HEK293 (cell line): ENCODE measurements around the gene TEKTIP1.

Experiments used
- ZBTB26 ChIP-seq: fragments of 450-650 bp; formaldehyde crosslinking; optimal IDR thresholded peaks from 2 replicates; pipeline ENCODE3; 2016; ENCODE audit warnings: missing biosample characterization, mild to moderate bottlenecking, missing genetic modification characterization
- ZNF324 ChIP-seq: fragments of 450-650 bp; formaldehyde crosslinking; IDR thresholded peaks from 2 replicates; pipeline ENCODE4 v1.5.1; 2016; ENCODE audit warnings: missing biosample characterization, missing genetic modification characterization
- ZNF416 ChIP-seq: fragments of 450-650 bp; formaldehyde crosslinking; IDR thresholded peaks from 2 replicates; pipeline ENCODE4 v1.5.1; 2016; ENCODE audit warnings: missing biosample characterization, missing genetic modification characterization
- ZNF530 ChIP-seq: fragments of 450-650 bp; formaldehyde crosslinking; IDR thresholded peaks from 2 replicates; pipeline ENCODE4 v1.5.1; 2016; ENCODE audit warnings: low read depth, missing biosample characterization, missing genetic modification characterization
- TF ChIP-seq, protein P1 (sequence below): fragments of 450-650 bp; formaldehyde crosslinking; IDR thresholded peaks from 2 replicates; pipeline ENCODE4 v1.5.1; 2016; ENCODE audit warnings: missing biosample characterization, missing genetic modification characterization, borderline replicate concordance
- TF ChIP-seq, protein P2 (sequence below): fragments of 450-650 bp; formaldehyde crosslinking; IDR thresholded peaks from 2 replicates; pipeline ENCODE4 v1.5.1; 2016; ENCODE audit warnings: missing biosample characterization, missing genetic modification characterization
- TF ChIP-seq, protein P3 (sequence below): fragments of 450-650 bp; formaldehyde crosslinking; conservative IDR thresholded peaks from 2 replicates; pipeline ENCODE4 v1.5.1; 2016; ENCODE audit warnings: low read depth, missing biosample characterization, missing genetic modification characterization

DNA sequence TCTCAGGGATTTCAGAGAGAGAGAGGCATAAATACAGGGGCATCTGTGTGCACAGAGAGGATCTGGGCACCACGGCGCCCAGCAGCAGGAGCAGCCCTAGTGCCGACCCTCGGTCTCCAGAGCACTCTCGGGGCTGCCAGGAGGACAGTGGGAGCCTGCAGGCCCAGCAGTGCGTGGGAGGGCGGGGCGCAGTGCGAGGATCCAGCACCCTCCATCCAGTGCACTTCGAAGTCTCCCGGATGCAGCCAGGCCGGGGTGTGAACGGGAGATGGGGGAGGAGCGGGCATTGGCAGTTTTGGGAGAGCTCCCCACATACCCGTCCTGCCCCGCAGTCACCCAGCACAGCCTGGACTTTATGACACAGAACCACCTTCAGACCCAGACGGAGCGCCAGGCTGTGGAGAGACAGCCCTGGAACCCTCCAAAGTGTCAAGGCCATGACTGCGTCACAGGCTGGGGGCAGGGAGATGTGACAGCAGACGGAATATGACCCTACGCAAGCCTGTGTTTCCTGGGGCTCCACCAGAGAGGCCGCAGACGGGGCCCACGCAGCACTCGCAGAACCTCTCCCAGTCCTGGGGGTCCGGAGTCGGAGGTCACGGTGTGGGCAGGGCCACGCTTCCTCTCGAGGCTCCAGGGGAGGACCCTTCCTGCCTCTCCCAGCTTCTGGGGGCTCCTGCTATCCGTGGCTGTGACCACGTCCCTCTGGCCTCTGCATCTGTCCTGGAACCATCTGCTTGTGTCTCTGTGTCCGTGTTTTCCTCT, 14.7 kb upstream of the TEKTIP1 start:
- TF ChIP-seq, protein P1, sequence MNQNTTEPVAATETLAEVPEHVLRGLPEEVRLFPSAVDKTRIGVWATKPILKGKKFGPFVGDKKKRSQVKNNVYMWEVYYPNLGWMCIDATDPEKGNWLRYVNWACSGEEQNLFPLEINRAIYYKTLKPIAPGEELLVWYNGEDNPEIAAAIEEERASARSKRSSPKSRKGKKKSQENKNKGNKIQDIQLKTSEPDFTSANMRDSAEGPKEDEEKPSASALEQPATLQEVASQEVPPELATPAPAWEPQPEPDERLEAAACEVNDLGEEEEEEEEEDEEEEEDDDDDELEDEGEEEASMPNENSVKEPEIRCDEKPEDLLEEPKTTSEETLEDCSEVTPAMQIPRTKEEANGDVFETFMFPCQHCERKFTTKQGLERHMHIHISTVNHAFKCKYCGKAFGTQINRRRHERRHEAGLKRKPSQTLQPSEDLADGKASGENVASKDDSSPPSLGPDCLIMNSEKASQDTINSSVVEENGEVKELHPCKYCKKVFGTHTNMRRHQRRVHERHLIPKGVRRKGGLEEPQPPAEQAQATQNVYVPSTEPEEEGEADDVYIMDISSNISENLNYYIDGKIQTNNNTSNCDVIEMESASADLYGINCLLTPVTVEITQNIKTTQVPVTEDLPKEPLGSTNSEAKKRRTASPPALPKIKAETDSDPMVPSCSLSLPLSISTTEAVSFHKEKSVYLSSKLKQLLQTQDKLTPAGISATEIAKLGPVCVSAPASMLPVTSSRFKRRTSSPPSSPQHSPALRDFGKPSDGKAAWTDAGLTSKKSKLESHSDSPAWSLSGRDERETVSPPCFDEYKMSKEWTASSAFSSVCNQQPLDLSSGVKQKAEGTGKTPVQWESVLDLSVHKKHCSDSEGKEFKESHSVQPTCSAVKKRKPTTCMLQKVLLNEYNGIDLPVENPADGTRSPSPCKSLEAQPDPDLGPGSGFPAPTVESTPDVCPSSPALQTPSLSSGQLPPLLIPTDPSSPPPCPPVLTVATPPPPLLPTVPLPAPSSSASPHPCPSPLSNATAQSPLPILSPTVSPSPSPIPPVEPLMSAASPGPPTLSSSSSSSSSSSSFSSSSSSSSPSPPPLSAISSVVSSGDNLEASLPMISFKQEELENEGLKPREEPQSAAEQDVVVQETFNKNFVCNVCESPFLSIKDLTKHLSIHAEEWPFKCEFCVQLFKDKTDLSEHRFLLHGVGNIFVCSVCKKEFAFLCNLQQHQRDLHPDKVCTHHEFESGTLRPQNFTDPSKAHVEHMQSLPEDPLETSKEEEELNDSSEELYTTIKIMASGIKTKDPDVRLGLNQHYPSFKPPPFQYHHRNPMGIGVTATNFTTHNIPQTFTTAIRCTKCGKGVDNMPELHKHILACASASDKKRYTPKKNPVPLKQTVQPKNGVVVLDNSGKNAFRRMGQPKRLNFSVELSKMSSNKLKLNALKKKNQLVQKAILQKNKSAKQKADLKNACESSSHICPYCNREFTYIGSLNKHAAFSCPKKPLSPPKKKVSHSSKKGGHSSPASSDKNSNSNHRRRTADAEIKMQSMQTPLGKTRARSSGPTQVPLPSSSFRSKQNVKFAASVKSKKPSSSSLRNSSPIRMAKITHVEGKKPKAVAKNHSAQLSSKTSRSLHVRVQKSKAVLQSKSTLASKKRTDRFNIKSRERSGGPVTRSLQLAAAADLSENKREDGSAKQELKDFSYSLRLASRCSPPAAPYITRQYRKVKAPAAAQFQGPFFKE (tag by site-specific recombination): no peak
- TF ChIP-seq ZNF324 (tag by site-specific recombination) (no peak), ZNF530 (tag by site-specific recombination) (no peak), ZBTB26 (tag by site-specific recombination) (no peak), ZNF416 (tag by site-specific recombination) (no peak)
- TF ChIP-seq, protein P2, sequence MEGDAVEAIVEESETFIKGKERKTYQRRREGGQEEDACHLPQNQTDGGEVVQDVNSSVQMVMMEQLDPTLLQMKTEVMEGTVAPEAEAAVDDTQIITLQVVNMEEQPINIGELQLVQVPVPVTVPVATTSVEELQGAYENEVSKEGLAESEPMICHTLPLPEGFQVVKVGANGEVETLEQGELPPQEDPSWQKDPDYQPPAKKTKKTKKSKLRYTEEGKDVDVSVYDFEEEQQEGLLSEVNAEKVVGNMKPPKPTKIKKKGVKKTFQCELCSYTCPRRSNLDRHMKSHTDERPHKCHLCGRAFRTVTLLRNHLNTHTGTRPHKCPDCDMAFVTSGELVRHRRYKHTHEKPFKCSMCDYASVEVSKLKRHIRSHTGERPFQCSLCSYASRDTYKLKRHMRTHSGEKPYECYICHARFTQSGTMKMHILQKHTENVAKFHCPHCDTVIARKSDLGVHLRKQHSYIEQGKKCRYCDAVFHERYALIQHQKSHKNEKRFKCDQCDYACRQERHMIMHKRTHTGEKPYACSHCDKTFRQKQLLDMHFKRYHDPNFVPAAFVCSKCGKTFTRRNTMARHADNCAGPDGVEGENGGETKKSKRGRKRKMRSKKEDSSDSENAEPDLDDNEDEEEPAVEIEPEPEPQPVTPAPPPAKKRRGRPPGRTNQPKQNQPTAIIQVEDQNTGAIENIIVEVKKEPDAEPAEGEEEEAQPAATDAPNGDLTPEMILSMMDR (tag by site-specific recombination): no peak
- TF ChIP-seq, protein P3, sequence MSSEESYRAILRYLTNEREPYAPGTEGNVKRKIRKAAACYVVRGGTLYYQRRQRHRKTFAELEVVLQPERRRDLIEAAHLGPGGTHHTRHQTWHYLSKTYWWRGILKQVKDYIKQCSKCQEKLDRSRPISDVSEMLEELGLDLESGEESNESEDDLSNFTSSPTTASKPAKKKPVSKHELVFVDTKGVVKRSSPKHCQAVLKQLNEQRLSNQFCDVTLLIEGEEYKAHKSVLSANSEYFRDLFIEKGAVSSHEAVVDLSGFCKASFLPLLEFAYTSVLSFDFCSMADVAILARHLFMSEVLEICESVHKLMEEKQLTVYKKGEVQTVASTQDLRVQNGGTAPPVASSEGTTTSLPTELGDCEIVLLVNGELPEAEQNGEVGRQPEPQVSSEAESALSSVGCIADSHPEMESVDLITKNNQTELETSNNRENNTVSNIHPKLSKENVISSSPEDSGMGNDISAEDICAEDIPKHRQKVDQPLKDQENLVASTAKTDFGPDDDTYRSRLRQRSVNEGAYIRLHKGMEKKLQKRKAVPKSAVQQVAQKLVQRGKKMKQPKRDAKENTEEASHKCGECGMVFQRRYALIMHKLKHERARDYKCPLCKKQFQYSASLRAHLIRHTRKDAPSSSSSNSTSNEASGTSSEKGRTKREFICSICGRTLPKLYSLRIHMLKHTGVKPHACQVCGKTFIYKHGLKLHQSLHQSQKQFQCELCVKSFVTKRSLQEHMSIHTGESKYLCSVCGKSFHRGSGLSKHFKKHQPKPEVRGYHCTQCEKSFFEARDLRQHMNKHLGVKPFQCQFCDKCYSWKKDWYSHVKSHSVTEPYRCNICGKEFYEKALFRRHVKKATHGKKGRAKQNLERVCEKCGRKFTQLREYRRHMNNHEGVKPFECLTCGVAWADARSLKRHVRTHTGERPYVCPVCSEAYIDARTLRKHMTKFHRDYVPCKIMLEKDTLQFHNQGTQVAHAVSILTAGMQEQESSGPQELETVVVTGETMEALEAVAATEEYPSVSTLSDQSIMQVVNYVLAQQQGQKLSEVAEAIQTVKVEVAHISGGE: no peak
